Colonic mucosa (tissue), 4 donors: ENCODE measurements around the gene EXOC3L1. TPM values are rescaled to one million over a fixed set of nuclear protein-coding genes. Genes with fewer than 3 reads are reported as not detected.

Experiments
- DNase-seq: peaks from one replicate; pipeline ENCODE4 v3.0.0-alpha.2; 2020
- H3K27ac ChIP-seq: fragments of 200-600 bp; one replicate; pipeline ENCODE4 v1.8.0; 2021
- H3K27me3 ChIP-seq: fragments of 200-600 bp; one replicate; pipeline ENCODE4 v1.8.0; 2021
- H3K36me3 ChIP-seq: fragments of 200-600 bp; one replicate; pipeline ENCODE4 v1.8.0; 2021
- H3K4me1 ChIP-seq: fragments of 200-600 bp; one replicate; pipeline ENCODE4 v1.8.0; 2021; ENCODE audit warnings: mild to moderate bottlenecking
- H3K4me3 ChIP-seq: fragments of 200-600 bp; one replicate; pipeline ENCODE4 v1.8.0; 2021
- H3K9ac ChIP-seq, 2 donors: one replicate each; pipeline ENCODE4 v1.7.0; 2013; ENCODE audit warnings: control low read depth in 2 of 2, low read depth in 2 of 2, low read length in 2 of 2
- H3K9me3 ChIP-seq: fragments of 200-600 bp; one replicate; pipeline ENCODE4 v1.8.0; 2021
- CTCF ChIP-seq: fragments of 200-600 bp; IDR thresholded peaks from one replicate; pipeline ENCODE4 v1.8.0; 2022; ENCODE audit warnings: antibody characterized with exemption, mild to moderate bottlenecking
- intact Hi-C: fragments of 100-400 bp; cut with DNase I; formaldehyde crosslinking; loops from one replicate; pipeline ENCODE4 v1.14.1; 2022
- total RNA-seq, 2 donors: library from RNA; stranded (reverse); fragmentation: NEBNext Ultra II Directional in 1 of 2; extraction: Animal tissue kit (Norgen Biotek cat#: 25700) in 1 of 2; gene quantifications; one replicate each; pipeline ENCODE4 v1.2.1, GENCODE V29; 2021
- donor health status: healthy.
- donor health status: DM: no; HTN: no; CAD: no.
- donor health status: DM: no; HTN: no; CAD: no.

Gene EXOC3L1
- 1 to 10 TPM; 2.3 to 4.6 TPM for total RNA-seq

- peak within 1 kb of the TSS in 1 of 2 donors; percentile 26 for H3K9ac ChIP-seq
- intact Hi-C loops = no loop called here
- TF ChIP-seq CTCF = no peak
- peak within 1 kb of the TSS; percentile 33 for H3K27ac ChIP-seq
- H3K9me3 ChIP-seq = no peaks in the 10 kb centered on the region
- no peak for DNase-seq
- H3K36me3 ChIP-seq = no peaks in the 10 kb centered on the region
- H3K27me3 ChIP-seq = no peaks in the 10 kb centered on the region
- H3K4me1 ChIP-seq = peaks cover 24% of the 10 kb centered on the region
- H3K4me3 ChIP-seq = no peak within 1 kb of the TSS
Observed at GRCh38 chr16:67190041-67190440, at the start of gene EXOC3L1. Gene EXOC3L1, minus strand, starts transcription at chr16:67190136. Its CDS starts 460 bp downstream, at chr16:67189676.

GRCh38 chr16:67238806-67239470, 49.0 kb upstream of the EXOC3L1 start:
- TF ChIP-seq CTCF = no peak
- Histone ChIP-seq H3K27me3 (no peaks in the 10 kb centered on the region), H3K27ac (no peak overlapping the region), H3K36me3 (no peaks in the 10 kb centered on the region), H3K9me3 (no peaks in the 10 kb centered on the region), H3K9ac (no peak overlapping the region), H3K4me1 (peaks cover 22% of the 10 kb centered on the region), H3K4me3 (no peak overlapping the region)
- DNase-seq = no peak
- intact Hi-C loops = no loop called here

- intact Hi-C loops = no loop called here
- Histone ChIP-seq H3K4me3 (no peak overlapping the region), H3K9ac (no peak overlapping the region), H3K4me1 (peaks cover 22% of the 10 kb centered on the region), H3K27me3 (no peaks in the 10 kb centered on the region), H3K27ac (no peak overlapping the region), H3K36me3 (no peaks in the 10 kb centered on the region), H3K9me3 (no peaks in the 10 kb centered on the region)
- no peak for TF ChIP-seq CTCF
- no peak for DNase-seq
Observed at GRCh38 chr16:67238278-67238575, 48.3 kb upstream of the EXOC3L1 start.

- H3K27me3 ChIP-seq = no peaks in the 10 kb centered on the region
- H3K9me3 ChIP-seq = no peaks in the 10 kb centered on the region
- no peak overlapping the region for H3K27ac ChIP-seq
- no peak for DNase-seq
- no peak overlapping the region for H3K9ac ChIP-seq
- TF ChIP-seq CTCF = no peak
- H3K4me3 ChIP-seq = no peak overlapping the region
- H3K4me1 ChIP-seq = peaks cover 22% of the 10 kb centered on the region
- H3K36me3 ChIP-seq = no peaks in the 10 kb centered on the region
- intact Hi-C loops = no loop called here
Observed at GRCh38 chr16:67237396-67238277, 47.7 kb upstream of the EXOC3L1 start.

GRCh38 chr16:67236563-67237395, 46.8 kb upstream of the EXOC3L1 start:
- H3K4me1 ChIP-seq = peaks cover 14% of the 10 kb centered on the region
- no peaks in the 10 kb centered on the region for H3K9me3 ChIP-seq
- peak; percentile 67 for DNase-seq
- no peak overlapping the region for H3K4me3 ChIP-seq
- no peak overlapping the region for H3K9ac ChIP-seq
- no peaks in the 10 kb centered on the region for H3K27me3 ChIP-seq
- intact Hi-C loops = no loop called here
- H3K36me3 ChIP-seq = peaks cover 2% of the 10 kb centered on the region
- no peak for TF ChIP-seq CTCF
- H3K27ac ChIP-seq = no peak overlapping the region
